Epidermal melanocyte (primary cell): Measurements from ENCODE around the gene ANXA2.
"Not testable (repeated sequence)": the region's sequence is repeated elsewhere in the genome, so short reads cannot be mapped to it uniquely, and the experiment has no call there.

Source experiments
- DNase-seq: peaks from one replicate; pipeline ENCODE4 v3.0.0; 2011; ENCODE audit warnings: low spot score; ENCODE audit not compliant: insufficient read length

The ANXA2 gene

GRCh38 chr15:60410350-60410749 lies 12.6 kb upstream of the ANXA2 start:
- not testable (repeated sequence) for DNase-seq

DNA sequence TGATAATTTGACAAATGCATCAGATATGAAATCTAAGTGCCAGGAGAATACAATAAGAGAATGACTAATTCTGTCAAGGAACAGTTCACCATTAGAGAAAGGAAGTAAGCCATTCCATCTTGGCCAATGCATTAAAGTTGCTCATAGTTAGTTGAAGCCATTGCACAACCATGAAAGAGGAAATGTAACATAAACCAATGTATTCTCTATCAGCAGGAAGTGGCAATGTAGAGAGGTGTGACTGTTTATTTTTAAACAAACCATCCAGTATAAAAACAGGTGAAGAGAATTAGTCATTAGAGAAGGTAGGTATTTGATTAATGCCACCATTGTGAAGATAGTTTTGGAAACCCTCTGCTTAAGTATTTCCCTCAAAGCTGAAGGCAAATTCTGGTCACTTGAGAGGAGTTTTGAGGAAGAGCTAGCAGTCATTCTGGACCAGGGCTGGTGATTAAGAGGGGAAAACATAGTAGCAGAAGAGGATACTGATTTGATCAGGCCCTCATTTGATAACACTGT lies 10.7 kb upstream of the ANXA2 start:
- peak; percentile 13 for DNase-seq

DNA sequence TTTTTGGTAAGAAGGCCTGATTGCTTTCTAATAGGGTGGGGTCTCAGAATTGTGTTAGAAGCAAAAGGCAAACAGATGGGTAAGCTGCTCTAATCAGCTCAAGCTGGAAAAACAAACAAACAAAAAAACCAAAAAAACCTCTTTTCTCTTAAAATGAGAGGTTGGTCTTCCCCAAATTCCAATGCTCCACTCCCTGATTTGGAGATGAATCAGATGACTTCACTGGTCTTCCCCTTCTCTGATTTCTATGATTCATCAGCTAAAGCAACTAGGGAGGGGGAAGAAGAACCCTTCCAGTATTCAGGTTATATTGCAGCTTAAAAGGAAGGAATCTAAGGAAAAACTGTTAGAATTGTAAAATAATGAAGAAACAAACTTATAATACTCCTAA lies 9.6 kb upstream of the ANXA2 start:
- DNase-seq: peak; percentile 59

DNA sequence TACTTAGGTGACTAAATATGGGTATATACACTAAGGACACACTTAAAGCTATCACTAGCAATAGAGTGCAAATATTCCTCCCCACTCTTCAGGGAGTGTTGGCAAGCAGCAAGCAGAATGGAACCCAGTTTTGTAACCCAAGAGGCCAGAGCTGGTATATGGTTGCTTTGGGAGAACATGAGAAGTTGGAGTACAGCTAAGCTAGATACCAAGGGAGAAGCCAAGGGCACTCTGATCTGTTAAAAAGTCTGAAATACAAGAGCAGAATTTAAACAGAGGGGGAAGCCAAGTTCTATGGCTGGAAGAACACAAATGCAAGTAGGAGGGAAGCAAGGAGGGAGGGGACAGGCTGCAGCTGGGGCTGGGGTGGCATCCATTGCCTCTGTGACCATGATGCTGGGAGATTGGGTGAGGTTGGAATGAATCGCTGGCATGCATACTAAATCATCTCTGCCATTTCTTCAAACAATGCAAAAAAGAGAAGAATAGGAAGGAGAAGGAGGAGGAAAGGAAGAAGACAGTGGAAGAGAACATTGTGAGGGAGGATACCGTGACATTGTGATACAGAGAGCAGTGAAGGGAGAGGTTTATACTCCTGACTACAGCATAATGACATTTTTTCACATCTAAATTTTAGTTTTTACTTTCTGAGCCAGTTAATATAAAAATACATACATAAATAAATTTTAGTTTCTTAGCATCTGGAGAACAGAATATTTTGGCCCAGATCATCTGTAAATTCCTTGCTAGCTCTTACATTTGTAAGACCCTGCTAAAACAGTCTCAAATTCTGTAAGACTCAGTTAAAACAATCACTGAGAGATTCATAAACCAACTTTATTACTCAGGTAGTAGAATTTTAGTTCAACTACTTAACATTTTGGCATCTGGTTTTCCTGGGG lies 9.0 kb upstream of the ANXA2 start:
- DNase-seq: no peak

GRCh38 chr15:60405399-60405798 lies 7.6 kb upstream of the ANXA2 start:
- DNase-seq: no peak

DNA sequence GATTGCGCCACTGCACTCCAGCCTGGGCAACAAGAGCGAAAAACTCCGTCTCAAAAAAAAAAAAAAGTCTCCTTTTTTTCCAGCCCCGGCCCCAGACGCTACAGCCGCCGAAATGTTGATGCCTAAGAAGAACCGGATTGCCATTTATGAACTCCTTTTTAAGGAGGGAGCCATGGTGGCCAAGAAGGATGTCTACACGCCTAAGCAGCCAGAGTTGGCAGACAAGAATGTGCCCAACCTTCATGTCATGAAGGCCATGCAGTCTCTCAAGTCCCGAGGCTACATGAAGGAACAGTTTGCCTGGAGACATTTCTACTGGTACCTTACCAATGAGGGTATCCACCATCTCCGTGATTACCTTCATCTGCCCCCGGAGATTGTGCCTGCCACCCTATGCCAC lies 6.6 kb upstream of the ANXA2 start:
- DNase-seq: not testable (repeated sequence)

GRCh38 chr15:60400944-60401343 lies 3.2 kb upstream of the ANXA2 start:
- DNase-seq: no peak

- no peak for DNase-seq
Observed at GRCh38 chr15:60399931-60400330, 2.1 kb upstream of the ANXA2 start.

GRCh38 chr15:60399246-60399915 lies 1.6 kb upstream of the ANXA2 start:
- no peak for DNase-seq

DNA sequence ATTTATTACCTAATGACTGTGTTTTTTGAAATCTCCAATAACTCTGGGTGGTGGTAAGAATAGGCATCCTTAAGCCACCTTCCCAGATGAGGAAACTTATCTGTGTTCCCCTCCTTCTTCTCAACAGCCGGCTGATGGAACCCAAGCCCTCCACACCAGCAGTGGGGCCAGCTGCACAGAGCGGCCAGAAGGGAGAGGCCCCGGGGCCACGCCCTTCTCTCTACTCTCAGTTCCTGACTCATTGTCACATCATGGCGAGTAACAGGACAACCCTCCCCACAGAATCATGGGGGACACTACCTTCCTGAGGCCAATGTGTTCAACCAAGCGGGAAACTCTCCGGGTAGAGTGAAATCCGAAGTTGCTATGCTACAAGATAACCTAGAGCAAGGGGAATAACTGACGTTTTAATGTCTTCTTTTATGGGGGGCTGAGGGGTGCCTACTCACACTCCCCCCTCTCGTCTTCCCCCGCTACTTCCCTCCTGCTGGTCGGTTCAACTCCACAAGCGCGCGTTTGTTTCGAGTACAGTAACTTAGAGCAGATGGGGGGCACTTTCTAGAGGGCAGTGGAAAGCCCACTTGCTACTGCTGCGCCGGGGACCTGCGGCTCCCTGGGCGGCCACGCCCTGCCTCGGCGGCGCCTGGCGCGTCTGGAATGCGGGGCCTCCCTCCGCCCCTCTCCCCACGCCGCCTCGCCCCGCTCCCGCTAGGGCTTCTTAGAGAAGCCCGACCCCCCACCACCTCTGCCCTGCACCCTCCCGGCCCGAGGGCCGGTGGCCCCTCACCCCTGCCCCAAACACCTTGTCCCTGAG lies 621 bp downstream of the ANXA2 start:
- DNase-seq: no peak

- no peak for DNase-seq
Observed at GRCh38 chr15:60396560-60396957, 1.2 kb downstream of the ANXA2 start.

DNA sequence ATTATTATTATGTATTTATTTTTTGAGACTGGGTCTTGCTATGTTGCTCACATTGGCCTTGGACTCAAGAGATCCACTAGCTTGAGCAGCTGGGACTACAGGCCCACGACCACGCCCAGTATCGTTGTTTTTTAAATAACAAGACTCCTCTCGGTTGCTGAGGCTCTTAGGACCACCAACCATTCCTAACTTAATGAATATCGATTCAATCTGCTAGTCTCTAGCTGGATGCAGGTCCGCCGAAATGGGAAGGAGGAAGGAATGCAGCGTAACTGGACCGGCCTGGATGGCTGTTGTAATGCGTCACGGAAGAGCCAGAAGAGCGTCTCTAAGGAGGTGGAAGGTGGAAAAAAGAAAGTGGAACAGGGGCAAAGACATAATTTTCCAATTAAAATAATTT lies 1.7 kb downstream of the ANXA2 start:
- DNase-seq: no peak

- no peak for DNase-seq
Observed at GRCh38 chr15:60395276-60396011, 2.3 kb downstream of the ANXA2 start.

DNA sequence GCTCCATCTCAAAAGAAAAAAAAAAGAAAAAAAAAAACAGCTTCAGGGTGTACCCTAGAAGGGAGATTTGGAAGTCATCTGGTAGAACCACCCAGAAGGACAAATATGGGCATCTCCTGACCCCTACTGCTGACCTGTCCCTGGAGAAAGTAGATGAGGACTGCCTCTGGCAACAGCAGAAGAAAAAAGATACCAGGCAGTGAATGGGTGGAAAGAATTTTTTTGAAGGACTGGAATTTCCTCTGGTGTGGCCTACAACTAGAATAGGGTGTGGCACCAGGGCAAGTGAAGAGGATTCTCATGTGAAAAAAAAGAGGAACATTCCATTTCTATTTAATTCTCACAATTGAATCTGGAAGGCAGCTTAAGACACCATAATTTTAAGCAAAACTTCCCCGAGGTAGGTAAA lies 3.1 kb downstream of the ANXA2 start:
- no peak for DNase-seq

- no peak for DNase-seq
Observed at GRCh38 chr15:60392986-60393790, 4.6 kb downstream of the ANXA2 start.

- DNase-seq: no peak
Observed at GRCh38 chr15:60392601-60392985, 5.2 kb downstream of the ANXA2 start.

DNA sequence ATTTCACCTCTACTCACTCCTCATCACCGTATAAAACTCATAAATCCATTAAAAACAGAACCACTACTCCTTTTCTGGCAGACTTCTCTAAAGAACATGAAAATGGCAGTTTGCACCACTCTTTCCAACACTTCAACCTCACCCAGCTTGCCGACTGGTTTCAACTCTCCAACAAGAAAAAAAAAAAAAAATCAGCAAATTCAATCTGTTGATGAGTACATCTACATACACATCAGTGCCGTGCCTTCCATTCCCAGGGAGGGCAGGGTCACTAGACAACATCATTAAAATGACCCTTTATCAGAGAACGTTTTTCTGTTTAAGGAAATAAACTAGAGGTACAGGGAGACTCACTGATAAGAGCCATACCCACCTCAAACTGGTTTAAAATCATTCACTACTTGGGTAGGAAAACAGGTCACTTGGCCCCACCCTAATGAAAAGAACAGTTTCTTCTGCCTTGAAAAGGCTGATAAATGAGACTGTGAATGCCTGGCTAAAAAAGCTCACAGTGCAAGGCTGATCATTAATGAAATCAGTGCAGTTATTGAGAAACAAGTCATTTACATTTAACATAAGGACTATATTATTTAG lies 6.0 kb downstream of the ANXA2 start:
- no peak for DNase-seq

DNA sequence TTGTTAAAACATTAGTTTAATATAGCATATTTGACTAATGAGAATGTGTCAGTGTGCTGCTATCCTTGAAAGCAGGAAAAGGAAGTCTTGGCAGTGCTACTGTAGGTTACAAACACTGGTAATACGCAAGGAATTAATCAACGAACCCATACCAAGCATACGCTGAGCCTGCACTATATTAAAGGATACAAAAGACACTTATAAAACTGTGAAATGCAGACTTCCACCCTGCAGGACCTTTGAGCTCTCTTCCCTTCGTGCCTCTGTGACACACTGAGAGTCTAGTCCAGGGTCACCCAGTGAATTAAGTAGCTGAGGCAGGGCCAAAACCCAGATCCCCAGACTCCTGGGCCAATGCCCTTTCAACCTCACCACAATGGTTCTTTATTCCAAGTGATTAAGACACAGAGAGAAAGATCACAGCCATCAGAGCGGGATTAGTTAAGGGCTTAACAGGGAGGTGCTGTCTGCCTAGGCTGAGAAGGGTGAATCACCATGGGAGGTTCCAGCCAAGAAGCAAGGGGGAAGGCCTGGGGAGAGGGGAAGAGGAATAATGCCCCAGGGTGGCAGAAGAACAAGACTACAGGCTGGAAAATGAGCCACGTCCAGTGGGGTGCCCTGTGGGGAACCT lies 6.8 kb downstream of the ANXA2 start:
- DNase-seq: no peak

DNA sequence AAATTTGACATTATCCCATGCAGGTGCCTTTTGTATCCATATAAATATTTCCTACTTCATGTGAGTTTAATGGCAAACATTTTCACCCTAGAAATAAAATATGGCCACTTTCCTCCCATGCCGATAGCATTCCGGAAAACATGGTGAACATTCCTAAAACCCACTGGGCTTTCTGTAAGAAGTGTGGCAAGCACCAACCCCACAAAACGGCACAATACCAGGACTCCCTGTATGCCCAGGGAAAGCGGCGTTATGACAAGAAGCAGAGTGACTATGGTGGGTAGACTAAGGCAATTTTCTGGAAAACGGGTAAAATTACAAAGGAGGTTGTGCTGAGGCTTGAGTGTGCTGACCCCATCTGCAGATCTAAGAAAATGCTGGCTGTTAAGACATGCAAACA lies 7.6 kb downstream of the ANXA2 start:
- DNase-seq: no peak
